Activated CD8-positive, alpha-beta memory T cell treated with anti-CD3 and anti-CD28 coated beads for 24 hours (primary cell): ENCODE measurements around the gene EPHA4.
A peak's percentile ranks its signal among the peaks of the same experiment; 100 is the strongest.

ENCODE experiments used
- DNase-seq: peaks from one replicate; pipeline ENCODE4 v3.0.0-alpha.2; 2020

Gene EPHA4

DNA sequence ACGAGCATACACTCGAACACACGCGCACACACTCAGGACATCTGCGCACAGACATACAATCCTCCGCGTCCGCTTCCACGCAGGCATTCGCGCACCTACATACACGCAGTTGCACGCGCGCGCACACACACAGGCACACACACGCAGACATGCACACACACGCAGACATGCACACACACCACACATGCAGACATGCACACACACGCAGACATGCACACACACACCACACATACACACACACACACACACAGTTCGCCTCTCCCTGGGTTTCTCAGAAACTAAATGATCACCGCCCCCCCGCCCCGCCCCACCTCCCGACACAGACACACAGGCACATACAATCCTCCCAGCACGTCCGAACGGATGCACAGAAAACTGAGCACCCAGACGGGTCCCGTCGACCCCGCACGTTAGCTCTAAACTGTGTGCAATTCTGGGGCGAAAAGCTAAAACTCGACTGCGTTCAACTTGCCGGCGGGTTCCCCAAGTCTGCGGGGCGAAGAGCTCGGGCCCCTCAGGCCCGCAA lies 1.0 kb downstream of the EPHA4 start:
- no peak for DNase-seq

DNA sequence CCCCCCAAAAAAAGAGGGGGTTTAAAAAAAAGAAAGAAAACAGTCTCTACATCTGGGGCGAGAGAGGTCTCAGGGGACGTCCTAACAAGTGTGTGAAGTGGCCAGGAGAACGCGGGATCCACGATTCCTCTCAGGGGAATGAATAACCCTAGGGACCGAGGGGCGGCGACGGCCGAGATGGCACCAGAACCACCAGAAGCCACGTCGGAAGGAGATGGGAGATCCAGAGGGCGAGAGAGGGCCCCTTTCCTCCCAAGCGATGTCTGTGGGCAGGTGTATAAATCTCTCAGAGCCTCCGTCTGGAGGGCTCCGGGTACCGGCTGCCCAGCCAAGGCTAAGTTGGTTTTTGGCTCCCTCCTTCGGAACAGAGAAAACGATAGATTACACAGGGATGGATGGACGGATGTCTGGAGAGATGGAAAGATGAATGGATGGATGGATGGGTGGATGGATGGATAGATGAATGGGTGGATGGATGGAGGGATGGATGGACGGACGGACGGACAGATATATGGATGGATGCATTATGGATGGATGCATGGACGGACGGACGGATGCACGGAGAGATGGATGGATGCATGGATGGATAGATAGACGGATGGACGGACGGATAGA lies 1.7 kb downstream of the EPHA4 start:
- peak; percentile 58 for DNase-seq

DNA sequence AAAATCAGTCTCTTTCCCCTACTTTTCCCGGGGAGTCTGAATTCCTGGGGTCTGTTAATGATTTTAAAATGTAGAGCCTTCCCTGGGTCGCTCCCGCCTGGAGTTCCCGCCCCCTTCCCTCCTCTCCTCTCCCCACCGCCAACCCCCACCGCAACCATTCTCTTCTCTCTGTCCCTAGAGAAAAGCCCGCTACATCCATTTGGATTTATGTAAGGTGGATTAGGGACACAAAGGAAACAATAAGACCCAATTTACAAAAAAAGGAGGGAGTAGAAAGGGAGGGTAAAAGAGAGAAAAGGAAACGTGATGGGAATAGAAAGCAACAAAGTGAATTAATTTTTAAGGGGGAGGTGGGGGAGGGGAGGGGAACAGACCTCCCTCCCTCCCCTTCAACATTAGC lies 2.2 kb downstream of the EPHA4 start:
- no peak for DNase-seq

- no peak for DNase-seq
Observed at GRCh38 chr2:221569425-221569845, 2.7 kb downstream of the EPHA4 start.

DNA sequence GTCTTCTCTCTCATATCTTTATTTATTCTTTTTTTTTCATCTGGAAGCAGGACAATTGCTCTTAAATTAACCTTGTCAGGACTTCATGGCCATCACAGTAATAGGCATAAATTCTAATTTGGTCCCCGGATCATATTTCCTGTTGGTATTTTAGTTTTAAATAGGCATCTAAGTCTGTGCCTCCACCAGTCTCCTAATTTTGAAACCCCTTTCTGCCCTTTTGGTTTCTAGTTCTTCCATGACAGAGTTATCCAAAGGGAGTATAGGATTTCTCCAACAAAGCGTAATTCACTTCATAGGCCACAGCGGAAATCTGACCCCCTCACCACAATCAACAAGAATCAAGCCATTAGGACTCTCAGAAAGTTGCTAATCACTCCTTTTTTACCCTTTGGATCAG lies 3.8 kb downstream of the EPHA4 start:
- DNase-seq, result no peak

GRCh38 chr2:221567809-221568208 lies 4.3 kb downstream of the EPHA4 start:
- no peak for DNase-seq

DNA sequence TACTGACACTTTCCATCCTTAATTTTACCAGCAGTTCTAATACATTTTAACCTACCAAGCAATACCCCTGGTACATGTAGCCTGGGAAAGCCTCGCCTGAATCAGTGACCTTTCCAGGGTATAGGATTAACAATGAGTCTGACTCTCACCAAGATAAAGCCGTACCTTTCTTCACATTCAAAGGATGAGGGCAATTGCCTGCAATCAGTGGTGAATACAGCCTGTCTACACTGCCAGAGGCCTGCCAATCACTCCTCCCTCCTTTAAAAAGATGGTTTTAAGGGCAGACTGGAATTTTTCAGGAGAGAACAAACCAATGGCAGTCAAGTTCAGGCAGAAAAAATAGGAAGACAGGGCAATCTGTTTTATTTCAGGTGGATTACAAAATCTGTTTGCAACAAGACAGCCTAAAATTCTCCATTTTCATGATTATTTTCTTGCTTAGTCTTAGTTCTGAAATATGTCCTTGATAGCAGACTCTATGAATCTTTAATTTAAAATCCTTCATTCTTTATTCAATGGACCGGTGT lies 4.8 kb downstream of the EPHA4 start:
- no peak for DNase-seq

- DNase-seq, result no peak
Observed at GRCh38 chr2:221563270-221563985, 8.7 kb downstream of the EPHA4 start.

DNA sequence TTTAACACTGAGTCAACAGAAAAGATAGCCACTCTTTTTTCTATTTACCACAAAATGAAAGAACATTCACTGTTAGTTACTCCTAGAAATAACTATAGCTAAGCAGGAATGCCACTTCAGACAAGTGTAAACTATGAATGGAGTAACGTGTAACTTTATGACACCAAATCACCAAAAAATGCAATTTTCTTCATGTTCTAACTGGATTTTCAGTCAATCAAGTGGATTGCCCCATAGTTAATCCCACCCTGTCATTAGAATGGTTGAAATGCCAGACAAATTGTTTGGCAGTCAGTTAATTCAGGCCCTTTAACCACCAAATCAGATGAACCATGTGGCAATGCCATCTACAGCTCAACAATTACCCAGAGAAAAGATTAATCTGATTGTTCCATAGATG lies 9.9 kb downstream of the EPHA4 start:
- no peak for DNase-seq

DNA sequence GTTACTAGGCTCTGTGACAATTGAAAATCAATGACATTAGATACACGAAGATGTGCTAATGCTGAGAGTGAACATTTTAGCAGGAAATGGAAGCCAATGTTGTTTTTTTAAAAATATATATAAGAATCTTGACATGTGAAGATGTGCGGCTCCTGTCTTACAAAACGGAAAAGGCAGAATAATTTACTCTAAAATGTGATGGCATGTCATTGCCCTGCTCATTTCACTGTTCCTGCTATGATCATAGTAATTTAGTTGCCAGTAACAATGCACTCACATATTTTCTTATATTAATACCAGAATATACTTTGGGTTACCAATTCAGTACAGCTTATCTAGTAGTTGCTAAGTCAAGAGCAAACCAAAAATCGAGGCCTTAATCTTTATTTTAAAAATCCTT lies 10.3 kb downstream of the EPHA4 start:
- DNase-seq, result no peak

DNA sequence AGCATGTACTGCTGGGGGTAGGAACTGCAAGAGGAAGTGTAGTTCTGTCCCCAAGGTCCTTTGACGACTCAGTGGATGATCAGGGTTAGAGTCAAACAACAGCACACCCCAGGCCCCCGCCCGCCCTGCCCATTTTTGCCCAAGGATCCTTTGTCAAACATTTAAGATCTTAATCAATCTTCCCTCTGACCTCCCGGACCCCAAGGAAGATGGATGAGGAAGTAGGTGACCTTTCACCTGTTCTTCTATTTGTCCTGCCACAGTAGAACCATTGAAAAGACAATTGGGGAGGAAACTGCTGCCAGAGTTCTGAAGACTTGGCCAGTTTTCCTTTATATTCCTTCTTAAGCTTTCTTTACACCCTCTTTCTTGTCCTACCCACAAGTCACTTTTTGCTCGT lies 12.1 kb downstream of the EPHA4 start:
- no peak for DNase-seq

DNA sequence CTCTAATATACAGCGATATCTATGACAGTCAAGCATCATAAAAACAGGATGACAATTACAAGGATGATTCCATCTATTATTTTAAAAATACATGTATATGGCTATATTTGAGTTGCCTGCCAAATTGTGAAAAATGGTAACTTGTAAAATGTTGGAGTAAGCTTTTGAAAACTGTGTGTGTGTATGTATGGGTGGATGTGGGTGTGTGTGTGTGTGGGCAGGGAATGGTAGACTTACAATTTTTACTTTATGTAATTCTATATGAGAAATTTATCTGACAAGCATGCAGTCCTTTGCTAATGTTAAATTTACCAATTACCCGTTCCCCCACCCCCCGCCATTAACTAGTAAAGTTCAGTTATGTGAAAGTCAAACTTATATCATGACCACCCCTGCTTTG lies 14.0 kb downstream of the EPHA4 start:
- DNase-seq, result no peak

DNA sequence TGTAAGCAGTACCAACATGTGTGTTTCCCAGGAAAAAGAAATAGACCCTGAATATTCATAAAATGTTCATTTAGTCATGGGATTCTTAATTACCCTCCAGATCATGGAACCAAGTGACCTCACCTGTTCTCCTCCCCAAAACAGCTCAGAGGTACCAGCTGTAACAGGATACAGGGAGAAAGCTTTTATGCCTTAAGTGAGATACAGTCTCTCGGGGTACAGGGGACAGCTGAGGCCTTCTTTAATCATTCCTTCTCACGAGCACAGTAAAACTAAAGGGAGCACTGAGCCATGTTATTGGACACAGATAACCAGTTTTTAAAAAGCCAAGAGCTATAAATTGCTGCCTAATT lies 16.6 kb downstream of the EPHA4 start:
- no peak for DNase-seq

- no peak for DNase-seq
Observed at GRCh38 chr2:221554769-221555493, 17.2 kb downstream of the EPHA4 start.

DNA sequence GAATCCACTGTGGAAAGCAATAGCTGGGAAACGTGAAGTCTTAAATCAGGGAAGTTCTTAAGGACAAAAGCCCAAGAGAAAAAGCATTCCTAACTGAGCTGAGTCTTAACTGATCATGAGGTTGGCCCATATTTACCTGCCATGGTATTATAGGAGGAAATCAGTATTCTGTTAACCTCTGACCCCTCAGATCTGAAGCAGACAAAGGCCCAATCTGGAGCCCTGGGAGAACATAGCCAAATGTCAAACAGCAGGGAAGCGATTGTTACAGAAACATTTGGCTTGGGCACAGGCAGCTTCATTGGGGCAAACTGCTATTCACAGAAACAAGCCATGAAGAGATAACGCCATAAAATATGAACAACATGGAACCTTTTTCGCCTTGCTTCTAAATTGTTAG lies 18.8 kb downstream of the EPHA4 start:
- DNase-seq, result no peak

DNA sequence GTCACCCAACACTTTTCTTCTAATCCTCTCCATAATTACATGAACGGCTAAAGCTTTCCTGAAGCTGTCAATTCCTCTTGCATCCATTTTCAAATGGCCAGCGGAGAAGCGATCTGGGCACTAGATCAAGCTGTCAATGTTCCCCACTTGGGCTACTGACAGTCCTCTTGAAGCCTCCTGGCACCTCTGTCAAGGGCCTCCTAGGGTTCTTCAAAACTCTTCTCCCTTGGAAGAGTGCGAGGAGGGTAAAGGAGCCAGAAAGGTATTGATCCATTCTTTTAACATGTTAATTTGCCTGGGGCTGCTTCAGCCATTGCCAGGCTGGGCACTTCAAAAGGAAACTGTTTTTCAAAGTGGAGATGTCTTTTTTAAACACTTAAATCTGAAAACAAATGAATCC lies 19.8 kb downstream of the EPHA4 start:
- no peak for DNase-seq

DNA sequence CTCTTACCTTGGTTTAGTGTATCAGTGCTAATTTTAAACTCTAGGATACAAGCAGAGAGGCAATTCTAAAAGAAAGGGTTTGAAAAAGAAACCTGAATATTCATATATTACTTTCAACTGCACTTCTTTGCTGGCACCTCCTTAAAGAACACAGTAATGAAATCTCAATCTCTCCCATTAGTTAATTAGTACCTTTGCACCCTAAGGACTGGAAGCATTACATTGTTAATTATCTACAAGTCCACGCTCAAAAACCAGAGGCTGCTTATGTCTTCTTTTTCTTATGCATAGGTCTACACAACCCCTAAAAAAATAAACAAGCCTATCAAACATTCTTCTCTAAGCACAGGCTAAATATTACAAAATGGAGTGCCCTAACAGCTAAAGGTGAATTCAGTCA lies 20.2 kb downstream of the EPHA4 start:
- no peak for DNase-seq

GRCh38 chr2:221549143-221549542 lies 23.0 kb downstream of the EPHA4 start:
- DNase-seq, result no peak

- no peak for DNase-seq
Observed at GRCh38 chr2:221546505-221547225, 25.4 kb downstream of the EPHA4 start.

- DNase-seq, result no peak
Observed at GRCh38 chr2:221541131-221541735, 30.9 kb downstream of the EPHA4 start.

DNA sequence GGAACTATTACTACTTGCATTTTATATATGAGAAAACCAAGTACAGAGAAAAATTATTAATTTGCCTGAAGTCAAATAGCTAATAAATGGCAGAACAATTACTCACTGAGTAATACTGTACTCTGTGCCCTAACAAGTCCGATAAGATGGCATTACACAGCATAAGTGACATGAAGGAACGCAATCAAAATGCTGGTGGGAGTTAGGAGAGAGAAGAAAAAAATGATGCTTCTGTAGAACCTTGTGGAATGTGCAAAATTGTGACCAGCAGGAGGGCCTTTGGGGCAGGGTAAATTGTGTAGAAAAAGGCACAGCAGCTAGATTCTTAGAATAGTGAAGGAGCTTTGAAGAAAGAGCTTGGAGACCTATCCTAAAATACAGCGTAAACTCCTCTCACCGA lies 32.9 kb downstream of the EPHA4 start:
- no peak for DNase-seq

DNA sequence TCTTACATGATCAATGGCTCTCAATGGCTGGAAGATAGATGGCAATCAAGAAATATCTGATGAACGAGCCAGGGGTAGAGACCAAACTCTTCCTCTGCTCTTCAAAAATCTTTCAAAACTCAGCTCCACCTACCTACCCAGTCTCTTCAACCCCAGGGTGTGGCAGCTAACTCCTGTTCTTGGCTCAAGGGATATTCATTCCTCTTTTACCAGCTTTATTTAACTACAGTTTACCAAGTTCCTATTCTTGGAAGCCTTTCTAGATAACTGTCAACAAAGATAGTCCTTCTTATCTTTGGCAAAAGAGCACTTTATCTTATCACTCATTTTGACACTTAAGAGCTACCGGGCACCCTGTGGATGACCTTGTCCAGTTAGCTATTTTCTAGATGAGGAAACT lies 36.3 kb downstream of the EPHA4 start:
- no peak for DNase-seq

GRCh38 chr2:221533299-221533698 lies 38.8 kb downstream of the EPHA4 start:
- DNase-seq, result no peak
